HepG2 (cell line): Measurements from ENCODE around the gene SLC13A3. TPM values are rescaled to one million over a fixed set of nuclear protein-coding genes. Genes with fewer than 3 reads are reported as not detected.

Experiments
- DNMT1 ChIP-seq: sonication (generic); formaldehyde crosslinking; IDR thresholded peaks from 2 replicates; pipeline ENCODE4 v1.5.1; 2020; ENCODE audit warnings: mild to moderate bottlenecking, missing genetic modification reagents
- JARID2 ChIP-seq: sonication (generic); formaldehyde crosslinking; IDR thresholded peaks from 2 replicates; pipeline ENCODE4 v1.8.1; 2023; ENCODE audit warnings: missing genetic modification reagents, inconsistent platforms; ENCODE audit not compliant: insufficient replicate concordance
- KLF12 ChIP-seq: sonication (generic); formaldehyde crosslinking; IDR thresholded peaks from 2 replicates; pipeline ENCODE4 v1.4.0; 2020; ENCODE audit warnings: missing genetic modification reagents, borderline replicate concordance
- MIER3 ChIP-seq: IDR thresholded peaks from 2 replicates; pipeline ENCODE4 v1.6.1; 2016; ENCODE audit warnings: missing compliant biosample characterization, borderline replicate concordance
- MTA3 ChIP-seq: sonication (generic); formaldehyde crosslinking; IDR thresholded peaks from 2 replicates; pipeline ENCODE4 v1.4.0; 2020; ENCODE audit warnings: missing genetic modification reagents
- NCOA5 ChIP-seq: sonication (generic); formaldehyde crosslinking; IDR thresholded peaks from 2 replicates; pipeline ENCODE4 v1.4.0; 2020; ENCODE audit warnings: missing genetic modification reagents
- NRL ChIP-seq: sonication (generic); formaldehyde crosslinking; IDR thresholded peaks from 2 replicates; pipeline ENCODE4 v1.5.0; 2020; ENCODE audit warnings: missing genetic modification reagents, mild to moderate bottlenecking, moderate library complexity, borderline replicate concordance
- ZNF121 ChIP-seq: sonication (generic); formaldehyde crosslinking; IDR thresholded peaks from 2 replicates; pipeline ENCODE4 v1.5.0; 2020; ENCODE audit warnings: mild to moderate bottlenecking, missing genetic modification reagents
- ZNF234 ChIP-seq: sonication (generic); formaldehyde crosslinking; conservative IDR thresholded peaks from 2 replicates; pipeline ENCODE4 v1.5.1; 2020; ENCODE audit warnings: mild to moderate bottlenecking, missing genetic modification reagents
- ZNF317 ChIP-seq: sonication (generic); formaldehyde crosslinking; IDR thresholded peaks from 2 replicates; pipeline ENCODE4 v1.5.0; 2020; ENCODE audit warnings: mild to moderate bottlenecking, missing genetic modification reagents
- ZNF672 ChIP-seq: sonication (generic); formaldehyde crosslinking; IDR thresholded peaks from 2 replicates; pipeline ENCODE4 v1.8.1; 2022; ENCODE audit warnings: missing genetic modification reagents
- ZSCAN9 ChIP-seq: IDR thresholded peaks from 2 replicates; pipeline ENCODE4 v1.6.1; 2016; ENCODE audit warnings: borderline replicate concordance
- polyA plus RNA-seq, 8 experiments: library from polyadenylated mRNA; depleted of rRNA in 3 of 8; stranded (reverse) in 7 of 8; unstranded in 1 of 8; fragments of >200 nt; fragmentation: Illumina TruSeq in 4 of 8; extraction: Trizol in 4 of 8; gene quantifications; 2 replicates each; pipeline versions ENCODE4 v1.2.1 to v1.2.3, GENCODE V29; 2011 to 2016; ENCODE audit warnings: low read depth in 4 of 8, missing spikeins in 1 of 8, mixed read lengths in 1 of 8; ENCODE audit not compliant: insufficient read depth in 1 of 8
- total RNA-seq, 5 experiments: library from RNA; depleted of rRNA; stranded (reverse); fragments of >200 nt; fragmentation: Illumina TruSeq; extraction: Trizol; gene quantifications; 2 replicates each; pipeline ENCODE4 v1.2.3, GENCODE V29; 2016; ENCODE audit warnings: low read depth in 1 of 5
- TF ChIP-seq, protein P1 (sequence below): sonication (generic); formaldehyde crosslinking; IDR thresholded peaks from 2 replicates; pipeline ENCODE4 v1.5.1; 2020; ENCODE audit warnings: mild to moderate bottlenecking, missing genetic modification reagents, moderate library complexity
- TF ChIP-seq, protein P2 (sequence below): sonication (generic); formaldehyde crosslinking; conservative IDR thresholded peaks from 2 replicates; pipeline ENCODE4 v1.4.0; 2020; ENCODE audit warnings: missing genetic modification reagents
- TF ChIP-seq, protein P3 (sequence below): sonication (generic); formaldehyde crosslinking; IDR thresholded peaks from 2 replicates; pipeline ENCODE4 v1.4.0; 2020; ENCODE audit warnings: missing genetic modification reagents, borderline replicate concordance
- TF ChIP-seq, protein P4 (sequence below): sonication (generic); formaldehyde crosslinking; IDR thresholded peaks from 2 replicates; pipeline ENCODE4 v1.5.0; 2020; ENCODE audit warnings: missing genetic modification reagents
- TF ChIP-seq, protein P5 (sequence below), 2 experiments: fragments of 450-650 bp in 1 of 2; sonication (generic) in 1 of 2; formaldehyde crosslinking; IDR thresholded peaks; 2 replicates each; pipeline versions ENCODE4 v1.5.0 to v1.8.0; 2020 to 2022; ENCODE audit warnings: mild to moderate bottlenecking in 1 of 2, missing genetic modification reagents in 1 of 2

SLC13A3 gene
- total and polyA plus RNA-seq, 2 of the 13 experiments (the other 11 are each of a cell fraction or from before 2014, with no cell fraction given) = 66.5 to 76.0 TPM

DNA sequence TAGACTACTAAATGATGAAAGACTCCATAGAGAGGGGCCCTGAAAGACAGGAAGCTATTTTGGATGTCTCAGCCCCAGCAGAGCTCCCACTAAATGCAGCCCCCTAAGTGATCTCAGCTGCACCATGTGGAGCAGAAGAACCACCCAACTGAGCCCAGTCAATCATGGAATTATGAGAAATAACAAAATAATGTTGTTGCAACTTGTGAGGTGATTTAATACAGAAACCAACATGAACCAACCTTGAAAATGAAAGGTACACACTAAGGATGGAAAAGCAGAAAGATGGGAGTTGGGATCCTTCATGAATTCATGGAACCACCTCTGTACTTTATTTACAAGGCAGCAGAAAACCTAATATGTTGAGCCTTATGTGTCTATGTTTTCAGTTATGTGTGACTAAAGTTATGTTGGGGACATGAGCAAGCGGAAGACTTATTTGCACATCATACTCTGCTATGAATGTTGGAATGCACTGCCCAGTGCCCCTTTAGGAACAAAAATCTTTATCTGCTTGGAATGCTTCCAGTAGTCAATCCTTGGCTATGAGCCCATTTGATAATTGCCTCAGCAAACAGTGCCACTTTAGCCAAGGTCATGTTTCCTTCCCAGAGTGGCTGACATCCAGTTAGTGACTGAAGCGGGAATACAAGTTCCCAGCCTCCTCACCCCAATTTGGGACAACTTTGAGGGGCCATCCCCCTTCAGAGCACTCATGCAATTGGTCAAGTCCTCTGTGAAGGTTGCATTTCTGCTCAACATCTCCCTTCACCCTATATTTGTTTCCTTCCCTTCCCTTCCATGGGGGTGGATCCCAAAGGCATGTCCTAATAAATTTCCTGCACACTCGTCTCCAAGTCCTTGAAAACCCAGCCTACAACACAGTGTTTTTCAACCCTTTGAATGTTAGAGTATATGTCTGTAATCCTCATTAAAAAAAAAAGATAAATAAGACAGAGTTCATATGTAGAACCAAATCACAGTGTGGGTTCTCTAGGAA is 19.6 kb upstream of the SLC13A3 start (continued):
- TF ChIP-seq, protein P1, sequence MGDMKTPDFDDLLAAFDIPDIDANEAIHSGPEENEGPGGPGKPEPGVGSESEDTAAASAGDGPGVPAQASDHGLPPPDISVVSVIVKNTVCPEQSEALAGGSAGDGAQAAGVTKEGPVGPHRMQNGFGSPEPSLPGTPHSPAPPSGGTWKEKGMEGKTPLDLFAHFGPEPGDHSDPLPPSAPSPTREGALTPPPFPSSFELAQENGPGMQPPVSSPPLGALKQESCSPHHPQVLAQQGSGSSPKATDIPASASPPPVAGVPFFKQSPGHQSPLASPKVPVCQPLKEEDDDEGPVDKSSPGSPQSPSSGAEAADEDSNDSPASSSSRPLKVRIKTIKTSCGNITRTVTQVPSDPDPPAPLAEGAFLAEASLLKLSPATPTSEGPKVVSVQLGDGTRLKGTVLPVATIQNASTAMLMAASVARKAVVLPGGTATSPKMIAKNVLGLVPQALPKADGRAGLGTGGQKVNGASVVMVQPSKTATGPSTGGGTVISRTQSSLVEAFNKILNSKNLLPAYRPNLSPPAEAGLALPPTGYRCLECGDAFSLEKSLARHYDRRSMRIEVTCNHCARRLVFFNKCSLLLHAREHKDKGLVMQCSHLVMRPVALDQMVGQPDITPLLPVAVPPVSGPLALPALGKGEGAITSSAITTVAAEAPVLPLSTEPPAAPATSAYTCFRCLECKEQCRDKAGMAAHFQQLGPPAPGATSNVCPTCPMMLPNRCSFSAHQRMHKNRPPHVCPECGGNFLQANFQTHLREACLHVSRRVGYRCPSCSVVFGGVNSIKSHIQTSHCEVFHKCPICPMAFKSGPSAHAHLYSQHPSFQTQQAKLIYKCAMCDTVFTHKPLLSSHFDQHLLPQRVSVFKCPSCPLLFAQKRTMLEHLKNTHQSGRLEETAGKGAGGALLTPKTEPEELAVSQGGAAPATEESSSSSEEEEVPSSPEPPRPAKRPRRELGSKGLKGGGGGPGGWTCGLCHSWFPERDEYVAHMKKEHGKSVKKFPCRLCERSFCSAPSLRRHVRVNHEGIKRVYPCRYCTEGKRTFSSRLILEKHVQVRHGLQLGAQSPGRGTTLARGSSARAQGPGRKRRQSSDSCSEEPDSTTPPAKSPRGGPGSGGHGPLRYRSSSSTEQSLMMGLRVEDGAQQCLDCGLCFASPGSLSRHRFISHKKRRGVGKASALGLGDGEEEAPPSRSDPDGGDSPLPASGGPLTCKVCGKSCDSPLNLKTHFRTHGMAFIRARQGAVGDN (CRISPR knock-in tag) = no peak
- TF ChIP-seq KLF12 (CRISPR knock-in tag) (peak; percentile 37; the same call in 1 of the 2 replicates), ZSCAN9 (CRISPR knock-in tag) (peak; percentile 98; the same call in 1 of the 2 replicates), JARID2 (no peak), ZNF672 (no peak), NCOA5 (CRISPR knock-in tag) (no peak), DNMT1 (CRISPR knock-in tag) (no peak), ZNF234 (CRISPR knock-in tag) (no peak), ZNF317 (CRISPR knock-in tag) (peak; percentile 72; the same call in 1 of the 2 replicates), ZNF121 (CRISPR knock-in tag) (no peak), NRL (CRISPR knock-in tag) (no peak), MIER3 (peak; percentile 98; the same call in 1 of the 2 replicates), MTA3 (CRISPR knock-in tag) (no peak)
- TF ChIP-seq, protein P2, sequence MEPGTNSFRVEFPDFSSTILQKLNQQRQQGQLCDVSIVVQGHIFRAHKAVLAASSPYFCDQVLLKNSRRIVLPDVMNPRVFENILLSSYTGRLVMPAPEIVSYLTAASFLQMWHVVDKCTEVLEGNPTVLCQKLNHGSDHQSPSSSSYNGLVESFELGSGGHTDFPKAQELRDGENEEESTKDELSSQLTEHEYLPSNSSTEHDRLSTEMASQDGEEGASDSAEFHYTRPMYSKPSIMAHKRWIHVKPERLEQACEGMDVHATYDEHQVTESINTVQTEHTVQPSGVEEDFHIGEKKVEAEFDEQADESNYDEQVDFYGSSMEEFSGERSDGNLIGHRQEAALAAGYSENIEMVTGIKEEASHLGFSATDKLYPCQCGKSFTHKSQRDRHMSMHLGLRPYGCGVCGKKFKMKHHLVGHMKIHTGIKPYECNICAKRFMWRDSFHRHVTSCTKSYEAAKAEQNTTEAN (CRISPR knock-in tag) = peak; percentile 78
- TF ChIP-seq, protein P3, sequence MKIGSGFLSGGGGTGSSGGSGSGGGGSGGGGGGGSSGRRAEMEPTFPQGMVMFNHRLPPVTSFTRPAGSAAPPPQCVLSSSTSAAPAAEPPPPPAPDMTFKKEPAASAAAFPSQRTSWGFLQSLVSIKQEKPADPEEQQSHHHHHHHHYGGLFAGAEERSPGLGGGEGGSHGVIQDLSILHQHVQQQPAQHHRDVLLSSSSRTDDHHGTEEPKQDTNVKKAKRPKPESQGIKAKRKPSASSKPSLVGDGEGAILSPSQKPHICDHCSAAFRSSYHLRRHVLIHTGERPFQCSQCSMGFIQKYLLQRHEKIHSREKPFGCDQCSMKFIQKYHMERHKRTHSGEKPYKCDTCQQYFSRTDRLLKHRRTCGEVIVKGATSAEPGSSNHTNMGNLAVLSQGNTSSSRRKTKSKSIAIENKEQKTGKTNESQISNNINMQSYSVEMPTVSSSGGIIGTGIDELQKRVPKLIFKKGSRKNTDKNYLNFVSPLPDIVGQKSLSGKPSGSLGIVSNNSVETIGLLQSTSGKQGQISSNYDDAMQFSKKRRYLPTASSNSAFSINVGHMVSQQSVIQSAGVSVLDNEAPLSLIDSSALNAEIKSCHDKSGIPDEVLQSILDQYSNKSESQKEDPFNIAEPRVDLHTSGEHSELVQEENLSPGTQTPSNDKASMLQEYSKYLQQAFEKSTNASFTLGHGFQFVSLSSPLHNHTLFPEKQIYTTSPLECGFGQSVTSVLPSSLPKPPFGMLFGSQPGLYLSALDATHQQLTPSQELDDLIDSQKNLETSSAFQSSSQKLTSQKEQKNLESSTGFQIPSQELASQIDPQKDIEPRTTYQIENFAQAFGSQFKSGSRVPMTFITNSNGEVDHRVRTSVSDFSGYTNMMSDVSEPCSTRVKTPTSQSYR (CRISPR knock-in tag) = peak; percentile 85; the same call in 1 of the 2 replicates
- TF ChIP-seq, protein P4, sequence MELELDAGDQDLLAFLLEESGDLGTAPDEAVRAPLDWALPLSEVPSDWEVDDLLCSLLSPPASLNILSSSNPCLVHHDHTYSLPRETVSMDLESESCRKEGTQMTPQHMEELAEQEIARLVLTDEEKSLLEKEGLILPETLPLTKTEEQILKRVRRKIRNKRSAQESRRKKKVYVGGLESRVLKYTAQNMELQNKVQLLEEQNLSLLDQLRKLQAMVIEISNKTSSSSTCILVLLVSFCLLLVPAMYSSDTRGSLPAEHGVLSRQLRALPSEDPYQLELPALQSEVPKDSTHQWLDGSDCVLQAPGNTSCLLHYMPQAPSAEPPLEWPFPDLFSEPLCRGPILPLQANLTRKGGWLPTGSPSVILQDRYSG (CRISPR knock-in tag) = no peak; the same call in 1 of the 2 replicates
- TF ChIP-seq, protein P5, sequence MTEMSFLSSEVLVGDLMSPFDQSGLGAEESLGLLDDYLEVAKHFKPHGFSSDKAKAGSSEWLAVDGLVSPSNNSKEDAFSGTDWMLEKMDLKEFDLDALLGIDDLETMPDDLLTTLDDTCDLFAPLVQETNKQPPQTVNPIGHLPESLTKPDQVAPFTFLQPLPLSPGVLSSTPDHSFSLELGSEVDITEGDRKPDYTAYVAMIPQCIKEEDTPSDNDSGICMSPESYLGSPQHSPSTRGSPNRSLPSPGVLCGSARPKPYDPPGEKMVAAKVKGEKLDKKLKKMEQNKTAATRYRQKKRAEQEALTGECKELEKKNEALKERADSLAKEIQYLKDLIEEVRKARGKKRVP (CRISPR knock-in tag; IDR thresholded peaks at IDR 0.05) = peak; percentile 5 to 82; a peak in 2 of 4 replicates
